ENCODE measurements around the gene RUNX2. TPM values are rescaled to one million over a fixed set of nuclear protein-coding genes. Genes with fewer than 3 reads are reported as not detected.

Gene RUNX2
- polyA plus RNA-seq, 1 donor (not counting 4 experiments of a cell fraction or from before 2014, with no cell fraction given), result 1.4 TPM

GRCh38 chr6:45571159-45571558 lies 243.0 kb downstream of the RUNX2 start:
- no peak for DNase-seq (ENCODE audit: low read depth, low spot score)
- Histone ChIP-seq H2AFZ (ENCODE audit: control insufficient read depth, low read length) (no peak overlapping the region), H3K4me3 (ENCODE audit: control insufficient read depth in 2 of 3, extremely low read depth in 1 of 3, insufficient read depth in 2 of 3, low read depth in 1 of 3, low read length in 3 of 3) (no peak overlapping the region), H3K36me3 (ENCODE audit: control insufficient read depth in 2 of 2, extremely low read depth in 1 of 2, insufficient read depth in 2 of 2, low read length in 2 of 2) (no peaks in the 10 kb centered on the region), H3K9ac (ENCODE audit: control insufficient read depth, extremely low read depth, insufficient read depth, low read length) (no peak overlapping the region), H3K4me1 (ENCODE audit: control insufficient read depth, extremely low read depth, insufficient read depth, low read length) (peaks cover 22% of the 10 kb centered on the region), H3K9me3 (ENCODE audit: control insufficient read depth, low read depth, low read length) (no peaks in the 10 kb centered on the region), H3K27ac (ENCODE audit: control insufficient read depth, insufficient read depth, low read length) (no peak overlapping the region), H4K20me1 (ENCODE audit: control insufficient read depth, extremely low read depth, insufficient read depth, low read length) (no peaks in the 10 kb centered on the region), H3K79me2 (ENCODE audit: control insufficient read depth, insufficient read depth, low read length) (no peaks in the 10 kb centered on the region), H3K4me2 (ENCODE audit: control insufficient read depth, extremely low read depth, insufficient read depth, low read depth, low read length) (no peak overlapping the region), H3K9me1 (ENCODE audit: control insufficient read depth, extremely low read depth, insufficient read depth, low read length) (no peaks in the 10 kb centered on the region), H3K27me3 (ENCODE audit: control insufficient read depth, extremely low read depth, insufficient read depth, low read length) (no peaks in the 10 kb centered on the region)
- FAIRE-seq, result no peak
- TF ChIP-seq, protein P1, sequence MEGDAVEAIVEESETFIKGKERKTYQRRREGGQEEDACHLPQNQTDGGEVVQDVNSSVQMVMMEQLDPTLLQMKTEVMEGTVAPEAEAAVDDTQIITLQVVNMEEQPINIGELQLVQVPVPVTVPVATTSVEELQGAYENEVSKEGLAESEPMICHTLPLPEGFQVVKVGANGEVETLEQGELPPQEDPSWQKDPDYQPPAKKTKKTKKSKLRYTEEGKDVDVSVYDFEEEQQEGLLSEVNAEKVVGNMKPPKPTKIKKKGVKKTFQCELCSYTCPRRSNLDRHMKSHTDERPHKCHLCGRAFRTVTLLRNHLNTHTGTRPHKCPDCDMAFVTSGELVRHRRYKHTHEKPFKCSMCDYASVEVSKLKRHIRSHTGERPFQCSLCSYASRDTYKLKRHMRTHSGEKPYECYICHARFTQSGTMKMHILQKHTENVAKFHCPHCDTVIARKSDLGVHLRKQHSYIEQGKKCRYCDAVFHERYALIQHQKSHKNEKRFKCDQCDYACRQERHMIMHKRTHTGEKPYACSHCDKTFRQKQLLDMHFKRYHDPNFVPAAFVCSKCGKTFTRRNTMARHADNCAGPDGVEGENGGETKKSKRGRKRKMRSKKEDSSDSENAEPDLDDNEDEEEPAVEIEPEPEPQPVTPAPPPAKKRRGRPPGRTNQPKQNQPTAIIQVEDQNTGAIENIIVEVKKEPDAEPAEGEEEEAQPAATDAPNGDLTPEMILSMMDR (optimal IDR thresholded peaks at IDR 0.05 in 1 of 3, IDR thresholded peaks at IDR 0.05 in 1 of 3, conservative IDR thresholded peaks at IDR 0.05 in 1 of 3; ENCODE audit: extremely low read depth in 1 of 3, insufficient read depth in 2 of 3, low read length in 3 of 3), result no peak
- TF ChIP-seq EZH2 (IDR thresholded peaks at IDR 0.05; ENCODE audit: low read length), result no peak
- dilution Hi-C loops (cut with MboI; ENCODE audit: extremely low pct_ligation_motif_present, low sequenced_read_pairs), result no loop called here

GRCh38 chr6:45572833-45573232 lies 244.7 kb downstream of the RUNX2 start:
- H3K79me2 ChIP-seq (ENCODE audit: control insufficient read depth, insufficient read depth, low read length), result no peaks in the 10 kb centered on the region
- TF ChIP-seq, protein P1 (optimal IDR thresholded peaks at IDR 0.05 in 1 of 3, IDR thresholded peaks at IDR 0.05 in 1 of 3, conservative IDR thresholded peaks at IDR 0.05 in 1 of 3; ENCODE audit: extremely low read depth in 1 of 3, insufficient read depth in 2 of 3, low read length in 3 of 3), result no peak
- no peak for TF ChIP-seq EZH2 (IDR thresholded peaks at IDR 0.05; ENCODE audit: low read length)
- no peaks in the 10 kb centered on the region for H3K9me1 ChIP-seq (ENCODE audit: control insufficient read depth, extremely low read depth, insufficient read depth, low read length)
- H2AFZ ChIP-seq (ENCODE audit: control insufficient read depth, low read length), result no peak overlapping the region
- no peak for FAIRE-seq
- H4K20me1 ChIP-seq (ENCODE audit: control insufficient read depth, extremely low read depth, insufficient read depth, low read length), result no peaks in the 10 kb centered on the region
- H3K27ac ChIP-seq (ENCODE audit: control insufficient read depth, insufficient read depth, low read length), result no peak overlapping the region
- no peak overlapping the region for H3K4me3 ChIP-seq (ENCODE audit: control insufficient read depth in 2 of 3, extremely low read depth in 1 of 3, insufficient read depth in 2 of 3, low read depth in 1 of 3, low read length in 3 of 3)
- H3K36me3 ChIP-seq (ENCODE audit: control insufficient read depth in 2 of 2, extremely low read depth in 1 of 2, insufficient read depth in 2 of 2, low read length in 2 of 2), result no peaks in the 10 kb centered on the region
- H3K4me1 ChIP-seq (ENCODE audit: control insufficient read depth, extremely low read depth, insufficient read depth, low read length), result peaks cover 13% of the 10 kb centered on the region
- no peaks in the 10 kb centered on the region for H3K9me3 ChIP-seq (ENCODE audit: control insufficient read depth, low read depth, low read length)
- no peak for DNase-seq (ENCODE audit: low read depth, low spot score)
- H3K27me3 ChIP-seq (ENCODE audit: control insufficient read depth, extremely low read depth, insufficient read depth, low read length), result no peaks in the 10 kb centered on the region
- no peak overlapping the region for H3K9ac ChIP-seq (ENCODE audit: control insufficient read depth, extremely low read depth, insufficient read depth, low read length)
- no peak overlapping the region for H3K4me2 ChIP-seq (ENCODE audit: control insufficient read depth, extremely low read depth, insufficient read depth, low read depth, low read length)
- dilution Hi-C loops (cut with MboI; ENCODE audit: extremely low pct_ligation_motif_present, low sequenced_read_pairs), result no loop called here
